GM12875 (cell line): ENCODE measurements around the gene FAM72A.
"Not testable (repeated sequence)": the region's sequence is repeated elsewhere in the genome, so short reads cannot be mapped to it uniquely, and the experiment has no call there.

Experiments used
- H3K4me3 ChIP-seq: one replicate; pipeline ENCODE4 v1.5.1; 2011; ENCODE audit warnings: low read depth, low read length, control low read depth

The FAM72A gene

GRCh38 chr1:206215600-206216392, 13.2 kb upstream of the FAM72A start:
- not testable (repeated sequence) for H3K4me3 ChIP-seq

DNA sequence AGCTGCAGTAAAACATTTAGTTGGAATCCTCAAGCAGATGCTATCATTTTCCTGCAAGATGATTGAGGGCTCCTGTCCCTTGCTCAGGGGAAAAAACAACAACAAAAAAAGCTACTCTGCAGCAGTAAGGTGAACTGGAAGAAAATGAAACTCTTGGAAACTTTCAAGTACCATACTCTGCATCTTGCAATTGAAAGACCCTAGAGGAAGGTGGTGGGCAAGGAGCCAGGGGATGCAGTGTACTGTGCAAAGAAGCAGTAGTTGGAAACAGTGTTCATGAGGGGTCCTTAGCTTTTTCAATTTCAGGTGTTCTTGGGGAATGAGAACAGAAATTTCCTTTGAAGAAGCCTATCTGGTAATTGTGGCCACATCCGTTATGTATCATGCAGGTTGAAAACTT, 8.2 kb upstream of the FAM72A start:
- H3K4me3 ChIP-seq, result not testable (repeated sequence)

DNA sequence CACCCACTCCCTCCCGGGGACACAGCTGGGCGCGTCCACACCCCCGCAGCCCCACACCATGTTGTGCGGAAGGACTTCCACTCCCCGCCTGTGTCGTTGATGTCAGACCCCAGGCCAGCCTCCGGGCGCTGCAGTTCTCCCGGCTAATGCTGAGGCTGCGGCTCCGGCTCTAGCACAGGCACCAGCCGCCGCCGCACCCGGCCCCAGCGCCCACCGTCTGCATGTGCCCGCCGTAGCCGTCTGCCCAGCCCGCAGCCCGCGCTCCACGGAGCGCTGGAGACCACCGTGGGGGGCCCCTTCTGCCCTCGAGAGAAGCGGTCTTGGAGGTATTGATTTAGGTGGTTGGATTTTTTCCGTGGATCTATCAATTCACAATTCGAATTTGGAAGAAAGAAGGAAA, 2.9 kb upstream of the FAM72A start:
- not testable (repeated sequence) for H3K4me3 ChIP-seq

- H3K4me3 ChIP-seq, result peak overlapping the region; percentile 19
Observed at GRCh38 chr1:206204871-206205270, 2.2 kb upstream of the FAM72A start.

DNA sequence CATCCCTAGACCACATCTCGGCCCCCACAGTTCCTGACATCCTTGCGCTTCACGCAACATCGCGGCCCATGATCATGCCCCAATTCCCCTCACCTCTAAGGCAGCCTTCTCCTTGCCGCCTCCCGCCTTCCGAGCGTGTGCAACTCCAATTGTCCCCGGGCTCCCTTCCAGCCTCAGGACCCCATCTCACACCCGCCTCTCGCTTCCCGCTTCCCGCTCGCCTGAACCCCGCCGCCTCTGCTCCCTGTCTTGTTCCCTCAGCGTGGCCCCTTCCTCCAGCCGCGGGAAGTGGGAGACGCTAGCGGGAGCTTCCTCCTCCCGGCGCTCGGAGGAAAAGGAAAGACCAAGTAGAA, 1.5 kb upstream of the FAM72A start:
- peak overlapping the region; percentile 46 for H3K4me3 ChIP-seq

DNA sequence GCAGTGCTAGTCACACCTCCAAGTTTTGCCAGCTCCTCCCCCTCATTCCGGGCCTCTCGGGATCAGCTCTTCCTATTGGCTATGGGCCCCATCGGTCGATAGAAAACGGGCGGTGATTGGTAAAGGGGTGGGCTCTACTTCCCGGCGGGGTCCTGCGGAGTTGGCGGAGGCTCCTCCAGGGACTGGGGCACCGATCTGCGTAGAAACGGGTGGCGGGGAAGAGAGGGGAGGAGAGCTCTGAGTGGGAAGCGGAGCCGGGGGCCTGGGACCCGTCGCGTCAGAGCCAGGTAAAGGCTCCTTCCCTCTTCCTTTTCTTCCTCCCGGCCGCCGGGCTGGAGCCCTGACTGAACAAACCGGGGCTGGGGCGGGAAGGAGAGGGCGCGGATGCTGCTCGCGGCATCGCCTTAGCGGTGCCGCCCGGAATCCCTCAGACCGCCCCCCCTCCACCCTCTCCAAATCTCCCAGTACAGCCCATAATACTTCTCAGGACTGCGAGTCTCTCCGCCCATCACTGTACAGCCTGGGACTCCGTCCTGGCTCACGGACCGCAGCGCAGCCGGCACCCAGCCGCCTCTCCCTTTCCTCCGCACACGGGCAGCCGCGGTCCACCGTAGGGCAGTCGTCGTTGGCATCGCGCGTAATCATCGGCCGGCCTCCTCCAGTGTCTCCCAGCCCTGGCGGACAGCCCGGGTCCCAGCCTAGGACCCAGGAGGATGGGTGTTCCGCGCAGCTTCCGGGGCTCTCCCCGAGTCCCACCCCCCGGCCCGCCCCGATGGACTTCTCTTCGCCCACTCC, 922 bp upstream of the FAM72A start, which contains the start of gene SRGAP2:
TSS of gene SRGAP2 (plus strand) at position 178 of the 795 bp plus-strand sequence. CDS start 2,430 bp downstream, outside the sequence.
- H3K4me3 ChIP-seq, result peak within 1 kb of the TSS; percentile 47

GRCh38 chr1:206196748-206197424, 5.8 kb downstream of the FAM72A start:
- not testable (repeated sequence) for H3K4me3 ChIP-seq

DNA sequence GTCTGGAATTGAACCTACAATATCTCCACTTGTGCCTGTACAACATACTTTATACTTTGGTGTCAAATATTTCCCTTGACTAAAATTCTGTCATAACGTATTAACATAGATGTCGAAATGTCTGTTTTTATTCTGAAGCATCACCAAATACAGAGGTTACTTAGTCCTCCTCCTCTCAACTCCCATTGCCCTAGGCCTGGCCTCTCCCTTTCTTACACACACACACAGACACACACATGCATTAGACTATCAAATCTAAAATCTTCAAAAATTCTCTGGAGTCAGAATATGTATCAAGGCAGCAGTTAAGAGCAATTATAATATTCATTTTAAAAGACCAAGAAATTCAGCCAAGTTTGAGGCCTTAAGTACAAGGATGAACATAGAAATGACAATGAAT, 7.5 kb downstream of the FAM72A start:
- H3K4me3 ChIP-seq, result not testable (repeated sequence)

DNA sequence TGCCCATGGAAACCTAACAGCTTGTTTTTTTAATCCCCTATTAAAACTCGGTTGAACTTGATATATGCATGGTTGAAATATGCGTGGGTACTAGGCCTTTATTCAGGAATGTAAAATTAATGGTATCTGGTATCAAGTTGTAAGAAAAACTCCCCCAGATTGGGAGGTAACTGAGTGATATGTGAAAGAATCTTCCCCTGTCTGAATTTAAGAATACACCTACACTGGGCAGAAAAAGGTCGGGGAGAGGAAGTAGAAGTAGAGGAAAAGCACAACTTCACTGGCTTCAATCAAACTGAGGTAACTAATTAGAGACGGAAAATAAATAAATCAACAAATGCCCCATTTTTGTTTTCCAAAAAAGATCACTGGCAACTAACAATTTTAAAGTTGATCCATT, 15.8 kb downstream of the FAM72A start:
- not testable (repeated sequence) for H3K4me3 ChIP-seq

DNA sequence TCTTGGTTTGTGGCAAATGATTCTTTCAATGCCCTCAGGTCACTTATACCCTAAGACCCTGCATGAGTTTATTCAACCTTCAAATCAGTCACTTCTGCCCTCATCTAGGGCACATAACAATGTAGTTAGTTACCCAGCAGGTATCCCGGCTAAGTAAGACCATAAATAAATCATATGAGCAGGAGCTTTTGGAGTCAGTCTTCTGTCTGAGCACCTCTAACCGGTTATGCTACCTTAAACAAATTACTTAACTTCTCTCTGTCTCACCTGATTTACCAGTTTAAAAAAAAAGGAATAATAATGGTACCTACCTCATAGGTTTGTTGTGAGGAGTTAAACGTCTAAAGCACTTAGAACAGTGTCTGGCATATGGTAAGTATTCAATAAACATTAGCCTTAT, 16.9 kb downstream of the FAM72A start:
- H3K4me3 ChIP-seq, result not testable (repeated sequence)

- H3K4me3 ChIP-seq, result not testable (repeated sequence)
Observed at GRCh38 chr1:206183788-206184187, 18.9 kb downstream of the FAM72A start.

DNA sequence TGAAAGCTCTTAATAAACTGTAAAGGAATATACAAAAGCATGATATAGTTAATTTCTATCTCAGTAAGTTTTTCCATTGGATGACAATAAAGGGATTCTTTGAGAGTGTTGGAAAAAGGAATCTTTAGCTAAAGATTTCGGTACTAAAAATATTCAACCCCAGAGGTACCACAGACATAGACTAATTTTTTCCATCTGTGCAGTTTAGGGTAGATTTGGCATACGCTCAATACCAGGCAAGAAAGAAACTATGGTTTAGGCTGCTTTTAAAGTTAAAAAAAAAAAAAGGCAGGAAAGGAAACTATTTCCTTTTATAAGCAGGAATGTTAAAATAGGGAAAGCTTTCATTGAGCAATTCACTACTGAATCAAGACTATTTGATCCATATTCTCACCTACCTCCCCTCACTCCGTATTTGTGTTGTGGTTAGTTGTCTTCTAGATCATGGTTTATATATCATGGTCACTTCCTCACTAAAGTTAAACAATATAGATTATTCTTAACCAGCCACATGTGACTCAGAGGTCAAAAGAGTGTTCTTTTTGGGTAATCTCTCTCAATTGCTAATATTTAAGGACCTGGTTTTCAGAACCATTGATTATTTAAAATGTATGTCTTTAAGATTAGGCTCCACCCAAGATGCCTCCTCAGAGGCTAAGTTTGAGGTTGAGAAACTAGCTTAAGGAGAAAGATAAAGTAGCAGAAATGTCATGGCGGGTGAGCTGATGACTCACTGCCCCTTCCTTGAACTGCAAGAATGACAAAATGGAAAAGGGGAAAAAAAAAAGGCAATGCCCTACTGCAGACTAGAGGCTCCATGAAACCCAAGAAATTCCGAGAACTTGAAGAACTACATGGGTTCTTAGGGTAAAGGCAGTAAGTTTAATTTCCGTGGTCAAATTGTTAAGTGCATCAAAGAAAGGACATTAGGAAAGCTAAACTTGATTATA, 20.0 kb downstream of the FAM72A start:
- not testable (repeated sequence) for H3K4me3 ChIP-seq

DNA sequence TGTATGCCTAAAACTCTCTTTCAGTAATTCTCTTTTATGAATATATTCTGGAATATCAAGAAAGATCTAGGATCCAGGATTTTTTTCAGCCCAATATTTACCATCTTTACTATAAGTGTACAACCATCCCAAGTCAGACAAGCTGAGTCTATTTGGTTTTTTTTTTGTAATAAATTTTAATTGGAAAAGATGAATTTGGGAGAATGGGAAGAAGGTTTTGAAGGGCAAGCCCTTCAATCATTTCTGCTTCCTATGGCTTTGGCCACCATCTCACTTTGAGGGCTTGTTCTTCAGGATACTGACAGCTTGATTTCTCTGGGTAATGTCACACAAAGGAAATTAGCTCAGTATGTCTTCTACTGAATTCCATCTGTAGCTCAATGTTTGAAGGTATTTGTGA, 23.0 kb downstream of the FAM72A start:
- H3K4me3 ChIP-seq, result not testable (repeated sequence)

DNA sequence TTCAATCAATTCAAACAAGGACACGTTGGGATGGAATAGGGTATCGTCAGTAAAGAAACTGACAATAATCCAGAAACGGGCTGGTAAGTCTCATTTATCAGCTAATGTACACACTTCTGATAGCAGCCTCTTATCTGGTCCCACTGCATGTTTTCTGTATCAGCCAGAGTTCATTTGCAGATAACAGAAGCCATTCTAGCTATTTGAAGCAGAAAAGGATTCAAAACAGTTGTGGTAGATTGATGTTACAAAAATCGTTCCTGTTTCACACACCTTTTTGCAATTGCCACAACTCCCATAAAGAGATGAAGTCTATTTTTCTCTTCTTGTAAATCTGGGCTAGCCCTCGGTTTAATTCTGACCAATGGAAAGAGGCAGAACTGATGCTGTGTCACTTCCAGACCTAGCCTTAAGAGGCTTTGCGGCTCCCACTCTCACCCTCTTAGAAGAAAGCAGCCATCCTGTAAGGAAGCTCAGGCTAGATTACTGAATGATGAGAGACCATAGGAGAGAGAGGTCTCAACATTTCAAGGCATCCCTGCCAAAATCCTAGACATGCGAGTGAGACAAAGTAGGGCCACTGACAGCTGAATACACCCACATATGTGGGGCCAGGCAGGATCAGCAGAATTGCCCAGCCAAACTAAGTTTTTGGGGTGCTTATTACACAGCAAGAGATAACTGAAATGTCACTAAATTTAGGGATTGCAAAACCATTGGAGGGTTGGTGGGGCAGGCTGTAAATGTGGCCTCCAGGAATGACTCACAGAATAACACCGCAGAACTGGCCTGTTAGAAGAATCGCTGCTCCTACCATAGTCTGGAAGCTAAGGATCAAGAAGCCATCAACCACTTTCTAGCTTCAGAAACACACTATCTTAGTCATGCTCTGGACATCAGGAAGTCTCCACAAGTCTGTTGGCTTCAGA, 24.3 kb downstream of the FAM72A start:
- H3K4me3 ChIP-seq, result not testable (repeated sequence)

- not testable (repeated sequence) for H3K4me3 ChIP-seq
Observed at GRCh38 chr1:206176114-206176502, 26.5 kb downstream of the FAM72A start.

DNA sequence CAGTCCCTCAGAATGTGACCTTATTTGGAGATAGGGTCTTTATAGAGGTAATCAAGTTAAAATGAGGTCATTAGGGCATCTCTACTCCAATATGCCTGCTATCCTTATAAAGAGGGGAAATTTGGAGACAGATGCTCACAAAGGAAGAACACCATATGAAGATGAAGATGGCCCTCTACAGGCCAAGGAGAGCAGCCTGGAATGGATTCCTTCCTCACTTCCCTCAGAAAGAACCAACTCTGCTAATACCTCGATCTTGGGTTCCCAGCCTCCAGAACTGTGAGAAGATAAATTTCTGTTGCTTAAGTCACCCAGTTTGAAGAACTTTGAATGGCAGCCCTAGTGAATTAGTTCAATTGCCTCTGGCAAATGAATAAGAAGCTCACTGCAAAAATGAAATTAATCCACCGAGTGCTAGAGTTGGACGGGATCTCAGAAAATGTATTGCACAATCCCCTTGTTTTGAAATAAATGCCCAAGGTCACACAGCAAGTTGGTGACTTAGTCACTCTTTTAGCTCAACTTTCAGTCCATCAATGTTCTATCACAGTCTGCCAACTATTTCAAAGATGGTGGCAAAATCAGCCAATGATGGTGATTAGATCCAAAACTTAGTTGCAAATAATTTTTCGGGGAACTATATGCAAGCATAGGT, 27.1 kb downstream of the FAM72A start:
- not testable (repeated sequence) for H3K4me3 ChIP-seq

- not testable (repeated sequence) for H3K4me3 ChIP-seq
Observed at GRCh38 chr1:206174182-206174868, 28.3 kb downstream of the FAM72A start.

DNA sequence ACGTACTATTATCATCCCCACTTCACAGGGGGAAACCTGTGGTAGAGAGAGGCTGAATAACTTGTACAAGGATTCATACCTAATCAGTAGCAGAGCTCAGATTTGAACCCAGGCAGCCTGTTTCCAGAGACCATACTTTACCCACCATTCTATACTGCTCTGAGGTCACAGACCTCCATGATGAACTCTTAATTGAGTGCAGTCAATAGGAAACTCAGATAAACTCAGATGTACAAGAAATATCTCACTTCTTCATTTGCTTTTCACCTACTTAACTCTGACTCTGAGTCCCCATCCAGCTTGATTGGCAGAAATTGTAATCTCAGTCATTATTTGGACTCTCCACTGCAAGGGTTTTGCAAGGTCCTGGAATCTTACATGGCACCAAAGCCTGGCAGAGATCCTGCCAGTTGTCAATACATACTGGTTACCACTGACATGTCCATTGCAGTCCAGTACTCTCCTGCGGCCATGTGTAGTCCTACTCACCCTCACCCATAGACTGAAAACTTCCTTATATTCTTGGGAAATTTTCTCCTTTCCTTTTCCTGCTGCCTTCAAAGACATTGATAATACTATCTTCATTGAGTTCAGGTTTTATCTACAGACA, 29.4 kb downstream of the FAM72A start:
- not testable (repeated sequence) for H3K4me3 ChIP-seq
